OCI-LY3 (cell line): ENCODE measurements around the gene FRAS1.

Experiments
- CTCF ChIP-seq: fragments of 200-600, 300-600 bp; sonication (generic); IDR thresholded peaks from 2 replicates; pipeline ENCODE4 v1.5.1; 2014; ENCODE audit warnings: antibody characterized with exemption, low read length, low read depth
- EZH2phosphoT487 ChIP-seq: fragments of 200-600 bp; shearing (Covaris generic); IDR thresholded peaks from 2 replicates; pipeline ENCODE4 v1.6.1; 2018; ENCODE audit warnings: antibody characterized with exemption, mixed run types, low read depth

- no peak for TF ChIP-seq CTCF
- TF ChIP-seq EZH2phosphoT487 = no peak
These were observed 380.5 kb downstream of the FRAS1 start for GRCh38 chr4:78437608-78438088.
